Karpas-422 (cell line): ENCODE results near the gene KIF5A. TPM values are rescaled to one million over a fixed set of nuclear protein-coding genes. Genes with fewer than 3 reads are reported as not detected.
"Not testable (repeated sequence)": the region's sequence is repeated elsewhere in the genome, so short reads cannot be mapped to it uniquely, and the experiment has no call there.

Experiments used
- DNase-seq: peaks from one replicate; pipeline ENCODE4 v3.0.0-alpha.2; 2015
- H2AFZ ChIP-seq: fragments of 200-600 bp; sonication (generic); 2 replicates; pipeline ENCODE4 v1.6.1; 2014; ENCODE audit warnings: antibody characterized with exemption, low read length, mixed read lengths
- H3K27ac ChIP-seq: fragments of 200-600 bp; sonication (generic); 2 replicates; pipeline ENCODE4 v1.5.1; 2014; ENCODE audit warnings: mild to moderate bottlenecking, low read length, moderate library complexity
- H3K27me3 ChIP-seq: fragments of 200-600 bp; sonication (generic); 2 replicates; pipeline ENCODE4 v1.6.1; 2014; ENCODE audit warnings: low read length, mixed read lengths
- H3K36me3 ChIP-seq: fragments of 200-600 bp; sonication (generic); 2 replicates; pipeline ENCODE4 v1.6.1; 2014; ENCODE audit warnings: low read length, mixed read lengths; ENCODE audit not compliant: insufficient read depth
- H3K4me1 ChIP-seq: fragments of 200-600 bp; sonication (generic); 2 replicates; pipeline ENCODE4 v1.6.1; 2014; ENCODE audit warnings: mild to moderate bottlenecking, low read length, mixed read lengths
- H3K4me2 ChIP-seq: fragments of 200-600 bp; sonication (generic); 2 replicates; pipeline ENCODE4 v1.6.1; 2014; ENCODE audit warnings: low read length, low read depth, mild to moderate bottlenecking; ENCODE audit not compliant: poor library complexity, severe bottlenecking
- H3K4me3 ChIP-seq: fragments of 200-600 bp; sonication (generic); 2 replicates; pipeline ENCODE4 v1.5.1; 2014; ENCODE audit warnings: mild to moderate bottlenecking, antibody characterized with exemption, low read length, mixed read lengths
- H3K79me2 ChIP-seq: fragments of 200-600 bp; sonication (generic); 2 replicates; pipeline ENCODE4 v1.6.1; 2014; ENCODE audit warnings: mild to moderate bottlenecking, low read length, mixed read lengths
- H3K9ac ChIP-seq: fragments of 200-600 bp; sonication (generic); 2 replicates; pipeline ENCODE4 v1.6.0; 2014; ENCODE audit warnings: low read length
- H3K9me2 ChIP-seq: fragments of 200-600 bp; sonication (generic), shearing (Covaris generic); replicated peaks from 2 replicates; pipeline ENCODE4 v1.6.0; 2014; ENCODE audit warnings: mild to moderate bottlenecking, low read length, moderate library complexity; ENCODE audit not compliant: insufficient read depth
- H3K9me3 ChIP-seq: fragments of 300-700, 200-600 bp; sonication (generic); 2 replicates; pipeline ENCODE4 v1.6.1; 2014; ENCODE audit warnings: low read length, mixed read lengths
- H4K20me1 ChIP-seq: fragments of 200-600 bp; sonication (generic); 2 replicates; pipeline ENCODE4 v1.6.1; 2014; ENCODE audit warnings: mild to moderate bottlenecking, antibody characterized with exemption, low read length, low read depth; ENCODE audit not compliant: insufficient read depth
- total RNA-seq: library from RNA; depleted of rRNA; stranded (reverse); fragments of >200 nt; shearing (Covaris generic); gene quantifications from 2 replicates; pipeline ENCODE4 v1.2.3, GENCODE V29; 2014; ENCODE audit warnings: low replicate concordance

Gene KIF5A
- total RNA-seq, 1 experiment from 2014 or later = 21.5 TPM

GRCh38 chr12:57517718-57518117 is 32.1 kb upstream of the KIF5A start:
- H3K79me2 ChIP-seq = peaks cover 32% of the 10 kb centered on the region
- H3K27ac ChIP-seq, H3K9me3 ChIP-seq, DNase-seq, H3K4me3 ChIP-seq, H3K27me3 ChIP-seq, H2AFZ ChIP-seq, H3K4me2 ChIP-seq, H3K9me2 ChIP-seq, H3K9ac ChIP-seq: not testable (repeated sequence)
- H3K36me3 ChIP-seq = peaks cover 47% of the 10 kb centered on the region
- H3K4me1 ChIP-seq = peaks cover 30% of the 10 kb centered on the region
- peaks cover 28% of the 10 kb centered on the region; the same call in 1 of the 2 replicates for H4K20me1 ChIP-seq

GRCh38 chr12:57518176-57518919 is 31.5 kb upstream of the KIF5A start:
- H3K4me1 ChIP-seq = peaks cover 32% of the 10 kb centered on the region
- H3K27me3 ChIP-seq = no peaks in the 10 kb centered on the region
- peak overlapping the region; percentile 84; the same call in 1 of the 2 replicates for H3K9ac ChIP-seq
- H3K9me3 ChIP-seq = no peaks in the 10 kb centered on the region
- H3K4me2 ChIP-seq = peak overlapping the region; percentile 69
- peak overlapping the region; percentile 81; the same call in 1 of the 2 replicates for H3K27ac ChIP-seq
- peaks cover 41% of the 10 kb centered on the region for H3K36me3 ChIP-seq
- DNase-seq = no peak
- H3K79me2 ChIP-seq = peaks cover 36% of the 10 kb centered on the region
- H2AFZ ChIP-seq = no peak overlapping the region
- peak overlapping the region; percentile 83 for H3K4me3 ChIP-seq
- no peaks in the 10 kb centered on the region for H3K9me2 ChIP-seq
- peaks cover 30% of the 10 kb centered on the region; the same call in 1 of the 2 replicates for H4K20me1 ChIP-seq

- Histone ChIP-seq H3K4me2 (peak overlapping the region; percentile 69), H4K20me1 (peaks cover 35% of the 10 kb centered on the region; the same call in 1 of the 2 replicates), H3K27me3 (no peaks in the 10 kb centered on the region), H3K9me3 (no peaks in the 10 kb centered on the region), H2AFZ (no peak overlapping the region), H3K4me3 (peak overlapping the region; percentile 83), H3K79me2 (peaks cover 44% of the 10 kb centered on the region), H3K9me2 (no peaks in the 10 kb centered on the region), H3K4me1 (peaks cover 40% of the 10 kb centered on the region), H3K9ac (peak overlapping the region; percentile 84), H3K27ac (peak overlapping the region; percentile 81), H3K36me3 (peaks cover 38% of the 10 kb centered on the region)
- peak; percentile 80 for DNase-seq
These were observed 30.7 kb upstream of the KIF5A start for GRCh38 chr12:57518920-57519795.

- H3K4me3 ChIP-seq = peak overlapping the region; percentile 83
- H3K4me1 ChIP-seq = peaks cover 45% of the 10 kb centered on the region
- peaks cover 39% of the 10 kb centered on the region; the same call in 1 of the 2 replicates for H4K20me1 ChIP-seq
- no peaks in the 10 kb centered on the region for H3K27me3 ChIP-seq
- peaks cover 33% of the 10 kb centered on the region for H3K36me3 ChIP-seq
- H3K9me2 ChIP-seq = no peaks in the 10 kb centered on the region
- H3K27ac ChIP-seq = peak overlapping the region; percentile 81
- H3K9me3 ChIP-seq = no peaks in the 10 kb centered on the region
- peaks cover 49% of the 10 kb centered on the region for H3K79me2 ChIP-seq
- no peak overlapping the region for H2AFZ ChIP-seq
- peak overlapping the region; percentile 84 for H3K9ac ChIP-seq
- peak; percentile 68 for DNase-seq
- peak overlapping the region; percentile 69 for H3K4me2 ChIP-seq
These were observed 30.1 kb upstream of the KIF5A start for GRCh38 chr12:57519796-57520052.

GRCh38 chr12:57520053-57520818 is 29.6 kb upstream of the KIF5A start, which contains the start of gene DDIT3:
Gene DDIT3 (minus strand): TSS chr12:57520514. CDS start chr12:57517406, 3,108 bp downstream.
- DNase-seq = peak; percentile 100
- Histone ChIP-seq H3K27ac (peak within 1 kb of the TSS; percentile 91), H4K20me1 (peaks cover 39% of the 10 kb centered on the region; the same call in 1 of the 2 replicates), H3K36me3 (peaks cover 28% of the 10 kb centered on the region), H3K4me3 (peak within 1 kb of the TSS; percentile 92), H2AFZ (no peak within 1 kb of the TSS), H3K4me1 (peaks cover 50% of the 10 kb centered on the region), H3K9me2 (no peaks in the 10 kb centered on the region), H3K27me3 (no peaks in the 10 kb centered on the region), H3K79me2 (peaks cover 53% of the 10 kb centered on the region), H3K4me2 (peak within 1 kb of the TSS; percentile 80), H3K9me3 (no peaks in the 10 kb centered on the region), H3K9ac (peak within 1 kb of the TSS; percentile 89)

- Histone ChIP-seq H3K27ac (peak overlapping the region; percentile 91), H3K4me1 (peaks cover 53% of the 10 kb centered on the region), H3K4me3 (peak overlapping the region; percentile 92), H3K36me3 (peaks cover 17% of the 10 kb centered on the region), H3K27me3 (no peaks in the 10 kb centered on the region), H4K20me1 (peaks cover 38% of the 10 kb centered on the region; the same call in 1 of the 2 replicates), H3K79me2 (peaks cover 53% of the 10 kb centered on the region), H2AFZ (0 out of 2 replicates have a peak overlapping the region, but pooled peaks have one; percentile 72), H3K9ac (peak overlapping the region; percentile 89), H3K9me3 (no peaks in the 10 kb centered on the region), H3K9me2 (no peaks in the 10 kb centered on the region), H3K4me2 (peak overlapping the region; percentile 80)
- DNase-seq = no peak
These were observed 28.3 kb upstream of the KIF5A start for GRCh38 chr12:57521525-57522010.

GRCh38 chr12:57522011-57522886 is 27.6 kb upstream of the KIF5A start, which contains the start of gene MBD6:
Gene MBD6 (plus strand): TSS chr12:57522824. CDS start chr12:57524304, 1,480 bp downstream.
- no peaks in the 10 kb centered on the region for H3K27me3 ChIP-seq
- peaks cover 49% of the 10 kb centered on the region for H3K79me2 ChIP-seq
- peak within 1 kb of the TSS; percentile 92 for H3K4me2 ChIP-seq
- peaks cover 14% of the 10 kb centered on the region for H3K36me3 ChIP-seq
- H3K9me2 ChIP-seq = no peaks in the 10 kb centered on the region
- peak within 1 kb of the TSS; percentile 92 for H3K4me3 ChIP-seq
- no peaks in the 10 kb centered on the region for H3K9me3 ChIP-seq
- peak within 1 kb of the TSS; percentile 91 for H3K27ac ChIP-seq
- peaks cover 53% of the 10 kb centered on the region for H3K4me1 ChIP-seq
- peak; percentile 95 for DNase-seq
- H4K20me1 ChIP-seq = peaks cover 33% of the 10 kb centered on the region; the same call in 1 of the 2 replicates
- peak within 1 kb of the TSS; percentile 89 for H3K9ac ChIP-seq
- H2AFZ ChIP-seq = peak within 1 kb of the TSS; percentile 72
